Hematopoietic multipotent progenitor cell treated with erythropoietin and hydrocortisone succinate and interleukin-3 and kit ligand, for 6 days (in vitro differentiated cells): Measurements from ENCODE around the gene ZIC4.

Source experiments
- DNase-seq: peaks from one replicate; pipeline ENCODE4 v3.0.0-alpha.2; 2015

Gene ZIC4

GRCh38 chr3:147406028-147406931, at the start of gene ZIC4:
Gene ZIC4 (minus strand): TSS chr3:147406543. CDS start chr3:147402797, 3,746 bp downstream.
- DNase-seq, result no peak

GRCh38 chr3:147449669-147450068, 43.3 kb upstream of the ZIC4 start:
- no peak for DNase-seq

- DNase-seq, result no peak
These were observed 40.9 kb upstream of the ZIC4 start for GRCh38 chr3:147447224-147447623.

GRCh38 chr3:147431751-147432150, 25.4 kb upstream of the ZIC4 start:
- DNase-seq, result no peak

GRCh38 chr3:147428754-147429153, 22.4 kb upstream of the ZIC4 start:
- DNase-seq, result no peak

GRCh38 chr3:147428326-147428725, 22.0 kb upstream of the ZIC4 start:
- DNase-seq, result no peak

- no peak for DNase-seq
These were observed 21.4 kb upstream of the ZIC4 start for GRCh38 chr3:147427746-147428145.

GRCh38 chr3:147426931-147427330, 20.6 kb upstream of the ZIC4 start:
- DNase-seq, result no peak

GRCh38 chr3:147425388-147425850, 19.1 kb upstream of the ZIC4 start:
- DNase-seq, result no peak

GRCh38 chr3:147424581-147425387, 18.4 kb upstream of the ZIC4 start:
- no peak for DNase-seq

- DNase-seq, result no peak
These were observed 17.6 kb upstream of the ZIC4 start for GRCh38 chr3:147423798-147424580.

GRCh38 chr3:147423537-147423797, 17.1 kb upstream of the ZIC4 start:
- no peak for DNase-seq

- no peak for DNase-seq
These were observed 16.5 kb upstream of the ZIC4 start for GRCh38 chr3:147422601-147423536.

- no peak for DNase-seq
These were observed 15.9 kb upstream of the ZIC4 start for GRCh38 chr3:147422196-147422595.

GRCh38 chr3:147421184-147421912, 15.0 kb upstream of the ZIC4 start:
- no peak for DNase-seq

- no peak for DNase-seq
These were observed 14.2 kb upstream of the ZIC4 start for GRCh38 chr3:147420353-147421183.

- DNase-seq, result no peak
These were observed 13.5 kb upstream of the ZIC4 start for GRCh38 chr3:147419781-147420224.

GRCh38 chr3:147418808-147419701, 12.7 kb upstream of the ZIC4 start:
- no peak for DNase-seq

- no peak for DNase-seq
These were observed 12.0 kb upstream of the ZIC4 start for GRCh38 chr3:147418371-147418781.
